Ovary (tissue), 3 donors: ENCODE data around the gene RGS7.

Source experiments
- POLR2A ChIP-seq: fragments of 450-650 bp; IDR thresholded peaks from one replicate; pipeline ENCODE4 v1.6.1; 2017; ENCODE audit warnings: antibody characterized with exemption, mild to moderate bottlenecking, moderate library complexity
- TF ChIP-seq, protein P1 (sequence below), 3 donors: fragments of 450-650 bp in 2 of 3; fragments of 200-600 bp in 1 of 3; IDR thresholded peaks; one replicate each; pipeline versions ENCODE4 v1.5.1 to v1.8.0; 2016 to 2022; ENCODE audit warnings: antibody characterized with exemption in 3 of 3, mild to moderate bottlenecking in 1 of 3
- donor health status: DM: no; HTN: no; CAD: no.

DNA sequence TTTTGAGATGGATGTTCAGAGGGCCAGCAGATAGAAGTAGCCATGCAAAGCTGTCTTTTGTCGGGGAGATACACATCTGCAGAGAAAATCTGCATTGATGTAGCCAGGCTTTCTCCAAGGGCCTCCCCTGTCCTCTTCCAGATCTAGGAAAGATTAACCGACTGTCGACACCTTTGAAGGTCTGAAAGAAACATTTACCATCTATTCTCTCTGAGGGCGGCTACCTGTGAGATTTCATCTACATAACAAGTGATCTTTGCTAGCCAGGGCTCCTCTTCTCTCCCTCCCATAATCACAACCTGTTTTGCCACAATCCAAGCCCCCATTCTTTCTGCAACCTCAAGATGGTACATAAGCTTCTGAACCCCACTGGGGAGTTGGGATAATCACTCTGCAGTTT, 193.6 kb downstream of the RGS7 start:
- TF ChIP-seq, protein P1, sequence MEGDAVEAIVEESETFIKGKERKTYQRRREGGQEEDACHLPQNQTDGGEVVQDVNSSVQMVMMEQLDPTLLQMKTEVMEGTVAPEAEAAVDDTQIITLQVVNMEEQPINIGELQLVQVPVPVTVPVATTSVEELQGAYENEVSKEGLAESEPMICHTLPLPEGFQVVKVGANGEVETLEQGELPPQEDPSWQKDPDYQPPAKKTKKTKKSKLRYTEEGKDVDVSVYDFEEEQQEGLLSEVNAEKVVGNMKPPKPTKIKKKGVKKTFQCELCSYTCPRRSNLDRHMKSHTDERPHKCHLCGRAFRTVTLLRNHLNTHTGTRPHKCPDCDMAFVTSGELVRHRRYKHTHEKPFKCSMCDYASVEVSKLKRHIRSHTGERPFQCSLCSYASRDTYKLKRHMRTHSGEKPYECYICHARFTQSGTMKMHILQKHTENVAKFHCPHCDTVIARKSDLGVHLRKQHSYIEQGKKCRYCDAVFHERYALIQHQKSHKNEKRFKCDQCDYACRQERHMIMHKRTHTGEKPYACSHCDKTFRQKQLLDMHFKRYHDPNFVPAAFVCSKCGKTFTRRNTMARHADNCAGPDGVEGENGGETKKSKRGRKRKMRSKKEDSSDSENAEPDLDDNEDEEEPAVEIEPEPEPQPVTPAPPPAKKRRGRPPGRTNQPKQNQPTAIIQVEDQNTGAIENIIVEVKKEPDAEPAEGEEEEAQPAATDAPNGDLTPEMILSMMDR (IDR thresholded peaks at IDR 0.05): no peak
- no peak for TF ChIP-seq POLR2A
